C1 segment of cervical spinal cord (tissue), 14 donors: Measurements from ENCODE around the gene KLHL3.

Experiments used
- DNase-seq, 14 donors: peaks; one replicate each; lab custom pipeline; 2025; lab: John Stamatoyannopoulos, UW

The KLHL3 gene

DNA sequence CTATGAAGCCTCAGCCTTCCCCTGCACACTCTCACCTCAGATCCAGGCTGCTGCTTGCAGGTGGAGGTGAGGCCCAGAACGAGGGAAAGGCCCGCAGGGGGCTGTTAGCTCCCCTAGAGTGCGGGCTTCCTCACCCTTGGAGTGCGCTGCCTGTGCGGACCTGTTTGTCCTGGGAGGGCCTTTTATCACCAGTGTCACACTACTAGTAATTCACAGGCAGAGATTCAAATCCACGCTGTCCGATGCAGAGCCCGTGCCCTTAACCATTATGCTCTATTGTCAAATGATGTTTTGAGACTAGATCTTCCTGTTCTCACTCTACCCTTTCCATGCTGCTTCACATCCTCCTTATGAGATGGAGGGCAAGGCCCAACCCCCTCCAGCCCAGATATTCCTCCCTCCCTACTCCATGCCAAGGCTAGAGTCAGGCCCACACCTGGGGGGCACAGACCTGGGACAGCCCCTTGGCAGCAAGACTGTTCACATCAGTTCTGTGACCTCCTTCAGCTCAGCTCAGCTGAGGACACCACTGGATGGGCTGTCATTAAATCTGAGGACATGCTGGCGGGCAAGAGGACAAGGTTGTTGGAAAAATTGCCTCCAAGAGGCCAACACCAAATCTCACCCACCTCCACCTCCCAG, 124.0 kb downstream of the KLHL3 start:
- DNase-seq: no peak

DNA sequence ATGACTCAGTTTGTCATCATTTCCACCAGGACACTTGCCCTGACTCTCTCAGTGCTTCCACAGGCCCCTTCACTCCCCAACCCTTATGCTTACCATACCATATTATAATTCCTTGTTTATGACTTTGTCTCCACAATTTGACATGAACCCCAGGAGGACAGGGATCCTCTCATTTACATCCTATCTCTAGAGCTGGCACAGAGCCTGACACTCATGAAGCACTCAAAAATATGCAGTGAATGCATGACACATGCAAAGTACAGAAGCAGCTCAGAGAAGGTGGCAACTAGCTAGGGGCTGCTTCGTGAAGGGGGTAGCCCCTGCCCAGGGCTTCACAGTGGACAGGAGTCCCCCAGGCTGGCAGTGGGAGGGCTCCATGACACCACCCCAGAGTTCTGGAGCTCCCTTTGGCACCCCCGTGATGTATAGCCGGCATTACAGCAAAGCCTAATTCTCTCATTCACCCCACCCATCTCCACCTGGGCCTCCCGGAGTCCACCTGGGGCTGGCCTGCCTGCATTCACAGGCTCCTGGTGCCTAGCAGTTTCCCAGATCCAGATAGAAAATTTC, 124.8 kb downstream of the KLHL3 start:
- DNase-seq: no peak

DNA sequence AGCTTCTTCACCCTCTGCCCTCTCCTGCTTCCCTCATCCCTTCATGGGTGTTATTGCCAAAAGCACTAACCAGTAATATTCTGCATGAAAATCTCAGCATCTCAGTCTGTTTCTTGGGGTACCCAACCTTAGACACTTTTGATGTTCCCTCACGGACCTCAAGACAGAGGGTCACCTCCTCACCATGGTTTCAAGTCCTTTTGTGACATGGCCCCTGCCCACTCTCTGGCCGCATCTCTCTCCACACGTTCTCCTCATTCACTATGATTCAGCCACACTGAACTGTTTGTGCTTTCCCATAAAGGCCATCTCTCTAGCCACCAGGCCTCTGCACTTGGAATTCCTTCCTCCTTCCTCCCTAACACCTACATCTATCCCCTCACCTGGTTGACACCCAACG, 125.3 kb downstream of the KLHL3 start:
- no peak for DNase-seq

DNA sequence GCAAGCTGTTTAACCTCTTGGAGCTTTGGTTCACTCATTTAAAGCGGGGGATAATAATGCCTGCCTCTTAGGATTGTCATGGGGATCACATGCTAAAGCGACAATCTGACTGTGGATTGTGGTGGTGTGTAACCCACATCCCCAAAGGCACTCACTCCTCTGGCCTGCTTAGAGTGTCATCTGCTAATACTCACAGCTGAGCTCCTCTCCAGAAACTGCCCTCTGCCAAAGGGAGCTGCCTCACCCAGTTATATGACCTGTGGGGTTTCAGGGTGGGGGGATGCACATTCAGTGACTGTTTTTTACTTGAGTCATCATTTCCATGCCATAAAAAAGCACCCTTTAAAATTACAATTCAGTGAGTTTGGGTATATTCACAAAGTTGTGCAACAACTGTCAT, 126.8 kb downstream of the KLHL3 start:
- DNase-seq: no peak

DNA sequence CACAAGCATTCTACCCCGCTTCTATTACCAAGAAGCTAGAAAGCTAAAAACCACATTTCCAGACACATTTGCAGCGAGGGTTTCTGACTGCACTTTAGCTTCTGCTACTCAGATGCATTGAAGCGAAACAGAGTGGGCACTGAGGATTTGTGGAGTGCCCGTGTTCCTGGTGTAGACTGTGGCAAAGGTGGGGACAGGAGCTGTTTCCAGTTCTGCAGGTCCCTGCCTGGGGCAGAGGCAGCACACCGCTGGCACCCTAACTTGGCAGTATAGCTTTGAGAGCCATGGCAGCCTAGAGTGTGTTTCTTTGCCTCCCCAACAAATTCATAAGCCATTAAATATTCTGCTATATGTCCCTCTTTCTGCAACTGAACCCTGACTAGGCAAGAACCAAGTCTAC, 128.1 kb downstream of the KLHL3 start:
- no peak for DNase-seq

DNA sequence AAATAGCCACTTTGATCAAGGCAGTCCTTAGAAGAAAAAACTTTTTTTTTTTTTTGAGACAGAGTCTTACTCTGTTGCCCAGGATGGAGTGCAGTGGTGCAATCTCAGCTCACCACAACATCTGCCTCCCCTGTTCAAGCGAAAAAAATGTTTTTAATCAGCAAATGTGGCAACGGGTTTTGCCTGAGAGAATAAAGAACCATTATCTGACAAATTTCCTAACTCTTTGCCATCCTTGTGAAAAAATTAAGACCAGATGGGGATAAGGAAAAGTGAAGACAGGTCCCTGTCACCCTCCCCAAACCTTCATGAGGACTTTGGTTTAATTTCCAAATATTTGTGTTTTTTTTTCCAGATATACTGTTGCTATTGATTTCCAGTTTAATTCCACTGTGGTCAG, 129.5 kb downstream of the KLHL3 start:
- DNase-seq: no peak

- DNase-seq: peak in 1 of 14 donors; percentile 82
Observed at GRCh38 chr5:137605411-137605810, 130.5 kb downstream of the KLHL3 start.

DNA sequence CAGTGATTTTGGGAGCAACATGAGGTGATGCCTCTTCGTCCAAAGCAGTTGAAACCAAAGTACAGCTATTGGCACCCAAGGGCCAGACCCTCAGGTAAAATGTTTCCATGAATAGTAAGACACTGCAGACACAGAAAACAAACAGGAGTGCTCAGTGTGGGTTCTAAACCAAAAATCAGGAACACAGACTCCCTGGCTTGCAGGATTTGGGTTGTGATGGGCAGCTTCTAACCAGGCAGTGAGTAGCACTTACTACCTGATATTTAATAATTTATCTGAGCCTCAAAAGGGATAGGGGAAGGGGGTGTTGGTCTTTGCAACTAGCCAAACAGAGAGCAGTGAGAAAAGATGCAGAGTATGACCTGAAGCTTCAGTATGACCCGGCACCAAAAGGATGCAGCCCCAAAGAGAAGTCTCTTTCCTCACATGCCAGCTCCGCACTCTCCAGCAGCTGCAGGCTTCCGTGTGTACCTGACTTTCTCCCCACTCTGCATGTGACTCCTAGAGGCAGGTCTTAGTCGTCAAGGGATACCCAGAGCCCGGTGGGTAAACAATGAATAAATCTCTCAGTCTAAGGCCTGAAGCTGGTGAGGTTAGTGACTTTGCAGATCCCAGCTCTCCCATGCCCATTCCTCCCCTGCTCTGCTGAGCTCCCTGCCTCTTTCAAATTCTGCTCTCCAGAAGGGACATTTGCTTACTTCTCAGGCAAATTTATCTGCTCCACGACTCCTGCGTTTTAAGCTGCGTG, 131.4 kb downstream of the KLHL3 start:
- DNase-seq: peak in 1 of 14 donors; percentile 53

GRCh38 chr5:137603891-137604290, 132.0 kb downstream of the KLHL3 start:
- DNase-seq: no peak

- no peak for DNase-seq
Observed at GRCh38 chr5:137603356-137603755, 132.5 kb downstream of the KLHL3 start.

- no peak for DNase-seq
Observed at GRCh38 chr5:137602721-137603273, 133.1 kb downstream of the KLHL3 start.

- DNase-seq: no peak
Observed at GRCh38 chr5:137600721-137601360, 135.0 kb downstream of the KLHL3 start.

DNA sequence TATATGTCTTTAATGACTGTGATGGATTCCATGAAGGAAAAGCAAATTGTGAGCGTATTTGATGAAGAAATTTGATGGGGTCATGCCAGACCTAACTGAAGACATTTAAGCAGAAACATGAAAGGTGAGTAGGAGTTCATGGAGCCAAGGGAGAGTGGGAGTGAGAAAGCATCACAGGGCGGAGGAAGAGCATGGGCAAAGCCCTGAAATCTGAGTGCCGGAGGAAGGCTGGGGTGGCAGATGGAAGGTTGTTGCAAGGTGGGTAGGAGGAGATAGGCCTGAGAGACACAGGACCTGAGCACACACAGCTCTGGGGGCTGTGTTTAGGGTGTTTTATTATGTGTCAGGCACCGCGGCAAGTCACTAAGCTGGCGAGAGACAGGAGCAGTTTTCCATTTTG, 136.4 kb downstream of the KLHL3 start:
- DNase-seq: no peak

- peak in 2 of 14 donors; percentile 55 to 89 for DNase-seq
Observed at GRCh38 chr5:137598399-137598798, 137.5 kb downstream of the KLHL3 start.

DNA sequence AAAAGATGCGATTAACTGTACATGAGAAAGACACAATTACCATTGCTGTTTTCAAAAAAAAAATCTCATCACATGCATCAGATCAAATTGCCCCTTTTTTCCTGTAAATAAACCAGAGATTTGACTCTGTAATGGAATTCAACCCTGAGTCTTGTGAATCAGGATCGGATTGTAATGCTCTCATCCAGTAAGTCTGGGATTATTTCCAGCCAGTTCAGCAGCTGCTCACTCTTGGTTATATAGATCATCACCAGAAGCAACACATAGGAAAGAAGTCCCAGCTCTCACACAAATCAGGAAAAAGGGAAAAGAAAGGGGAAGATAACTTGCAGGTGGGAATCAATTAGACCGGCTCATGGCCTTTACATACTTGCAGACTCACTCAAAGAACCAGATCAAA, 138.9 kb downstream of the KLHL3 start:
- DNase-seq: no peak

DNA sequence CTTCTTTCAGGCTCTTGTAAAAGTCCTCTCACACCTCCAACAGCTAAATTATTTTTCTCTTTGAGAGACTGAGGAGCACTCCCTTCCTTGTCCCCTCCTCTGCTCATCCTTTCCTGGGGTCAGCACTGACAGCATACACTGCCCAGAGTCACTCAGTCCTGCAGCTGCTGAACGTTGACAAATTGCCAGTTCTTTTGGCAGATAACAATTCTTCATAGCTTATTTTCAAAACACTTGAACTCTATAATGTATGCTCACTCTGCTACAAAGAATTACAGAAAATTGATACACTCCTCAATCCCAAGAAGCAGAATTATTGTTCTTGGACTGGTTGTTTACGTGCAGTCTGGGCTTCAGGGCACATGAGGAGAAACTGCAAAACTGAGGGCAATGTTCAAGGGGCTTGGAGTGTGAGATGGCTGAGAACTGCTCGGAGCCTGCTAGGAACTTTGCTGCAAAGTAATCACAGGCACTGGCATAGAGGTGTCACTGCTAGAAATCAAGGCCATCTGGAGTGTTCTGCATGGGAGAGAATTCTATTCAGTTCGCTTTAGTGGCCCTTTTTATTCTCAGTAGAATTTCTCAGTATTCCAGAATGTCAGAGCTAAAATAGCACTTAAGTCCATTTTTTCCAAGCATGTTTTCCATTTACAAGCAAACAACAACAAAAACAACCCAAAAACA, 140.4 kb downstream of the KLHL3 start:
- DNase-seq: peak in 1 of 14 donors; percentile 81

- no peak for DNase-seq
Observed at GRCh38 chr5:137594717-137595116, 141.2 kb downstream of the KLHL3 start.

DNA sequence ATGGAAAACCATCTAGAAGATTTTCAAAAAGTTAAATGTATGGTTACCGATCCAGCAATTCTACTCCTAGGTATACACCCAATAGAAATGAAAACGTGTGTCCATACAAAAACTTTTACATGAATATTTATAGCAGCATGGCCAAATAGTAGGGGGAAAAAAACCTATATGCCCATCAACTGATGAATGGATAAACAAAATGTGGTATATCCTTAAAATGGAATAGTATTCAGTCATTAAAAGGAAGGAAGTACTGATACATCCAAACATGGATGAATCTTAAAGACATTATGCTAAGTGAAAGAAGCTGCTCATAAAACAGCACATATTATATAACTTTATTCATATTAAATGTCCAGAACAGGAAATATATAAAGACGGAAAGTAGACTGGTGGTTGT, 143.6 kb downstream of the KLHL3 start:
- DNase-seq: no peak

DNA sequence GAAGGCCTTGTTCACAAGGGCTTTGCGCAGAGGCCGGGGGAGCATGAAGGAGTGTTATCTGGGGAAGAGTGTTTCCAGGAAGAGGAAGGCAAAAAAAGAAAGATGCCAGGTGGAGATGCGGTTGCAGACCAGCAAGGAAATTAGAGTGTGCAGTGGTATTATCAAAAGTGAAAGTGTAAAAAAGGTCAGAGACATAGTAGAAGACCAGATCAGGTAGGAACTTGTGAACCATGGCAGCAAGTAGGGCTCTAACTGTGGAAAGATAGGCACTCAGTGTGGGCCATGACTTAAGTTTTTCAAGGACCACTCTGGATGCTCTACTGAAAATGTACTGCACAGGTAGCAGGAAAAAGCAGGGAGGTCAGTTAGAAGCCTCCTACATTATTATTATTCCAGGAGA, 146.7 kb downstream of the KLHL3 start:
- DNase-seq: no peak

DNA sequence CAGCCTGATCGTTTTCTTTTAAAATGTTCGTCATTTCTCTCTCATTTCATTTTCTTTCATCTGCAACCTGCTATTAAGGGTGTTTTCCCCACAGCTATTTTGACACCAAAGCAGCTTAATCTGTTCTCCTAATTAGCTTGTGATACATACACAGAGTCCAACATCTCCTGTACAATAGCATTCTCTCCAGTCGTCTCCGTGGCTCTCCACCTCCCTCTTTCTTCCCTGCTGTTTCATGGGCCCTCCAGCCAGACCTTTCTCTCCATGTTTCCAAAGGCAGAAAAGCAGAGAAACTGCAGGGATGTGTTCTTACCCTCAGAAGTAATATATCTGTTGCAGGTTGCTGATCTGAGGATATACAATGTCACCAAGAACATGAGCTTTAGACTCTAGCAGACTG, 148.0 kb downstream of the KLHL3 start:
- no peak for DNase-seq

DNA sequence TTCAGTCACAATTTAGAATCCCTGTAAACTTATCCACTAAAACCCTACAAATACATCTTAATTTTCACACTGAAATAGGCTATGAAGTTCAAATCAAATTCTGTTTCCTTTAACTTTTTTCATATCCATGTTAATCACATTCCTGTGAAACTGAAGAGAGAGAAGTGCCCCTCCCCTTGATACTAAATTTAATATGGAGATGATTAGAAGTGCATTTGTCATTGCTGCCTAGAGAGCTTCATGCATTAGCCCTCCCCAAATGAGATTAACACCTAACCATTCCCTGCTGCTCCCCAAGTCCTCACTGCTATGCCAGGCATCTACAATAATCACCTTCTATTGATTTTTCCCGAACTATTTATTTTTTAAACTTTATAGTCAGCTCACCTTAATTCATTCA, 151.6 kb downstream of the KLHL3 start:
- no peak for DNase-seq

DNA sequence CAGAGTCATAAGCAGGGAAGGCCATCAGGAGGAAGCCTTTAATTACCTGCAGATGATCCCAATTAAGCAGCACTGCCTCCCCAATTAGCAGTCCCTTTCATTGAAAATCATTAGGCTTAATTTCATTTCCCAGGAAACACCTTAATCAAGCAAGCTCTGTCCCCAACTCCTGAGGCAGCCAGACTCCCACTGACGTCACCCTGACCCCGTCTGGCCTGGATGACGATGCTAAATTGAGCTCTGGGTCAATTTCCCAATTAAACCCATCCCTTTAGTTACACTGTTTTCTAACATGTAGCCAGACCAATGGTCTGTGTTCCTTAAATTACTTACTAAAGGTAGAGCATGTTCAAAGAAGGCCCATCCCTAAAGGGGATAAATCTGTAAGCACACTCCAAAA, 152.8 kb downstream of the KLHL3 start:
- DNase-seq: no peak
